H1 (cell line): ENCODE results near the gene DICER1. TPM values are rescaled to one million over a fixed set of nuclear protein-coding genes. Genes with fewer than 3 reads are reported as not detected.
A peak's percentile ranks its signal among the peaks of the same experiment; 100 is the strongest.

Source experiments
- CTCF ChIA-PET: fragments of 300-600 bp; sonication (Branson Sonifier 250); formaldehyde crosslinking; loops from one replicate; lab custom pipeline; 2021; ENCODE audit not compliant: partially characterized antibody; lab: Charles Lee
- POLR2A ChIA-PET: fragments of 300-600 bp; sonication (Branson Sonifier 250); formaldehyde crosslinking; loops from one replicate; lab custom pipeline; 2021; ENCODE audit warnings: inconsistent platforms; ENCODE audit not compliant: partially characterized antibody; lab: Charles Lee
- DNase-seq, 2 experiments: peaks; one replicate each; pipeline versions ENCODE4 v3.0.0 to v3.0.0-alpha.2; 2010 to 2022; ENCODE audit warnings: low spot score in 2 of 2, low read depth in 1 of 2, mixed read lengths in 1 of 2
- FAIRE-seq: peaks from 2 replicates; lab custom pipeline; 2011; peaks lifted over from hg19 to GRCh38; lab: Jason Lieb, UNC
- H2AFZ ChIP-seq: 2 replicates; pipeline ENCODE4 v1.8.1; 2012; ENCODE audit warnings: low read length, inconsistent platforms
- H2AK5ac ChIP-seq: 2 replicates; pipeline ENCODE4 v1.6.1; 2013; ENCODE audit warnings: low read depth, low read length
- H2BK120ac ChIP-seq: replicated peaks from 2 replicates; pipeline ENCODE3; 2013; ENCODE audit warnings: low read depth, low read length, inconsistent platforms
- H2BK12ac ChIP-seq: 2 replicates; pipeline ENCODE4 v1.6.1; 2013; ENCODE audit warnings: low read depth, low read length
- H2BK15ac ChIP-seq: 2 replicates; pipeline ENCODE4 v1.6.1; 2013; ENCODE audit warnings: low read length
- H2BK20ac ChIP-seq: 2 replicates; pipeline ENCODE4 v1.6.1; 2013; ENCODE audit warnings: low read length
- H2BK5ac ChIP-seq: 2 replicates; pipeline ENCODE4 v1.6.1; 2013; ENCODE audit warnings: low read depth, low read length
- H3K14ac ChIP-seq: 2 replicates; pipeline ENCODE4 v1.6.1; 2013; ENCODE audit warnings: inconsistent platforms; ENCODE audit not compliant: insufficient read length
- H3K18ac ChIP-seq: 2 replicates; pipeline ENCODE4 v1.6.1; 2013; ENCODE audit warnings: low read length; ENCODE audit errors: extremely low read depth
- H3K23ac ChIP-seq: 2 replicates; pipeline ENCODE4 v1.6.1; 2013; ENCODE audit warnings: inconsistent platforms; ENCODE audit not compliant: insufficient read length
- H3K23me2 ChIP-seq: 2 replicates; pipeline ENCODE4 v1.6.1; 2013; ENCODE audit warnings: low read depth, low read length
- H3K27ac ChIP-seq: 2 replicates; pipeline ENCODE4 v1.6.1; 2011; ENCODE audit warnings: low read depth, low read length, inconsistent platforms
- H3K27me3 ChIP-seq, 4 experiments: replicated peaks in 1 of 4; 1 replicate in 1 of 4; 2 replicates in 3 of 4; pipeline versions ENCODE4 v1.6.1 to v1.8.1; 2011 to 2013; ENCODE audit warnings: low read length in 3 of 4, mild to moderate bottlenecking in 3 of 4, inconsistent platforms in 2 of 4, mixed read lengths in 2 of 4, moderate library complexity in 1 of 4; ENCODE audit not compliant: control insufficient read depth in 3 of 4, insufficient read depth in 3 of 4; ENCODE audit errors: extremely low read depth in 1 of 4
- H3K36me3 ChIP-seq, 4 experiments: 2 replicates each; pipeline versions ENCODE4 v1.6.1 to v1.8.1; 2011 to 2013; ENCODE audit warnings: mild to moderate bottlenecking in 4 of 4, low read length in 3 of 4, moderate library complexity in 2 of 4, control low read depth in 1 of 4, inconsistent platforms in 1 of 4; ENCODE audit not compliant: insufficient read depth in 4 of 4, control insufficient read depth in 2 of 4
- H3K4ac ChIP-seq: replicated peaks from 2 replicates; pipeline ENCODE3; 2013; ENCODE audit warnings: low read length, low read depth, mixed read lengths, inconsistent platforms; ENCODE audit not compliant: insufficient read length
- H3K4me1 ChIP-seq, 4 experiments: replicated peaks in 1 of 4; 1 replicate in 1 of 4; 2 replicates in 3 of 4; pipeline versions ENCODE4 v1.6.1 to v1.8.1; 2011 to 2013; ENCODE audit warnings: low read length in 3 of 4, inconsistent platforms in 2 of 4, mixed read lengths in 1 of 4; ENCODE audit not compliant: insufficient read depth in 4 of 4, control insufficient read depth in 3 of 4
- H3K4me2 ChIP-seq, 2 experiments: 2 replicates each; pipeline versions ENCODE4 v1.6.1 to v1.8.1; 2011 to 2013; ENCODE audit warnings: low read depth in 2 of 2, low read length in 2 of 2, control low read depth in 1 of 2, inconsistent platforms in 1 of 2, mild to moderate bottlenecking in 1 of 2; ENCODE audit not compliant: insufficient read depth in 1 of 2
- H3K4me3 ChIP-seq, 4 experiments: fragments of 200-600, 300-600 bp in 1 of 4; sonication (generic), shearing (Covaris generic), sonication (Bioruptor Twin) in 1 of 4; 2 replicates each; pipeline versions ENCODE4 v1.5.1 to v1.8.1; 2011 to 2016; ENCODE audit warnings: low read length in 4 of 4, low read depth in 3 of 4, control low read depth in 2 of 4, inconsistent platforms in 2 of 4, mild to moderate bottlenecking in 2 of 4, mixed read lengths in 1 of 4, moderate library complexity in 1 of 4; ENCODE audit not compliant: insufficient read depth in 2 of 4; ENCODE audit errors: extremely low read depth in 1 of 4
- H3K56ac ChIP-seq: replicated peaks from 2 replicates; pipeline ENCODE3; 2013; ENCODE audit warnings: low read depth, mild to moderate bottlenecking, mixed read lengths, low read length, inconsistent platforms; ENCODE audit not compliant: insufficient read length
- H3K79me1 ChIP-seq: 2 replicates; pipeline ENCODE4 v1.6.1; 2013; ENCODE audit warnings: low read depth, low read length, control low read depth
- H3K79me2 ChIP-seq, 2 experiments: 2 replicates each; pipeline versions ENCODE4 v1.6.1 to v1.8.1; 2012 to 2013; ENCODE audit warnings: low read length in 2 of 2, mild to moderate bottlenecking in 2 of 2, inconsistent platforms in 1 of 2; ENCODE audit not compliant: insufficient read depth in 2 of 2, control insufficient read depth in 1 of 2
- H3K9ac ChIP-seq, 4 experiments: replicated peaks in 1 of 4; 1 replicate in 1 of 4; 2 replicates in 3 of 4; pipeline versions ENCODE4 v1.6.1 to v1.8.1; 2011 to 2013; ENCODE audit warnings: low read depth in 3 of 4, low read length in 3 of 4, control low read depth in 2 of 4, mild to moderate bottlenecking in 2 of 4, moderate library complexity in 2 of 4, inconsistent platforms in 1 of 4; ENCODE audit errors: extremely low read depth in 1 of 4
- H3K9me3 ChIP-seq, 2 experiments: 2 replicates each; pipeline versions ENCODE4 v1.6.1 to v1.8.1; 2012 to 2013; ENCODE audit warnings: mild to moderate bottlenecking in 2 of 2, moderate library complexity in 2 of 2, control low read depth in 1 of 2, inconsistent platforms in 1 of 2, low read depth in 1 of 2, low read length in 1 of 2, mixed read lengths in 1 of 2; ENCODE audit not compliant: insufficient read depth in 2 of 2
- H4K20me1 ChIP-seq, 2 experiments: replicated peaks in 1 of 2; 2 replicates each; pipeline versions ENCODE3 to v1.8.1; 2011 to 2013; ENCODE audit warnings: inconsistent platforms in 2 of 2, low read length in 2 of 2, mild to moderate bottlenecking in 1 of 2; ENCODE audit not compliant: insufficient read depth in 2 of 2, control insufficient read depth in 1 of 2
- H4K5ac ChIP-seq: 2 replicates; pipeline ENCODE4 v1.6.1; 2013; ENCODE audit warnings: low read length, low read depth, mixed read lengths, inconsistent platforms; ENCODE audit not compliant: insufficient read length
- H4K8ac ChIP-seq: 2 replicates; pipeline ENCODE4 v1.8.0; 2013; ENCODE audit warnings: mild to moderate bottlenecking, moderate library complexity, low read length, inconsistent platforms; ENCODE audit not compliant: insufficient read depth; ENCODE audit errors: extremely low read depth
- H4K91ac ChIP-seq: replicated peaks from 2 replicates; pipeline ENCODE3; 2013; ENCODE audit warnings: low read length, mixed read lengths, inconsistent platforms; ENCODE audit not compliant: insufficient read length
- CBX5 ChIP-seq: fragments of 300-800, 300-1000 bp; sonication (generic); IDR thresholded peaks from 2 replicates; pipeline ENCODE4 v1.7.1; 2016; ENCODE audit warnings: antibody characterized with exemption, low read length, low read depth
- CHD2 ChIP-seq: IDR thresholded peaks from 2 replicates; pipeline ENCODE4 v1.6.1; 2012; ENCODE audit warnings: low read length, improper control_type of control experiment
- CREB1 ChIP-seq: IDR thresholded peaks from 2 replicates; pipeline ENCODE4 v1.6.1; 2012; ENCODE audit warnings: inconsistent platforms
- HDAC2 ChIP-seq, 2 experiments: fragments of 300-600 bp in 1 of 2; sonication (generic) in 1 of 2; IDR thresholded peaks; 2 replicates each; pipeline ENCODE4 v1.6.1; 2011 to 2012; ENCODE audit warnings: low read depth in 2 of 2, low read length in 2 of 2, mild to moderate bottlenecking in 2 of 2, moderate library complexity in 2 of 2, borderline replicate concordance in 1 of 2, inconsistent platforms in 1 of 2
- JUND ChIP-seq: IDR thresholded peaks from 2 replicates; pipeline ENCODE4 v1.6.1; 2011; ENCODE audit warnings: mild to moderate bottlenecking, improper control_type of control experiment, low read length
- KDM5A ChIP-seq: fragments of 200-600 bp; IDR thresholded peaks from 2 replicates; pipeline ENCODE4 v1.7.1; 2012; ENCODE audit warnings: mild to moderate bottlenecking, low read length, inconsistent platforms, mixed read lengths
- POLR2AphosphoS5 ChIP-seq: IDR thresholded peaks from 2 replicates; pipeline ENCODE4 v1.6.1; 2011; ENCODE audit warnings: low read depth, low read length
- RAD21 ChIP-seq, 2 experiments: IDR thresholded peaks in 1 of 2; conservative IDR thresholded peaks in 1 of 2; 2 replicates each; pipeline ENCODE4 v1.6.1; 2011; ENCODE audit warnings: low read depth in 2 of 2, low read length in 2 of 2, improper control_type of control experiment in 1 of 2, inconsistent platforms in 1 of 2, mild to moderate bottlenecking in 1 of 2, moderate library complexity in 1 of 2
- RFX5 ChIP-seq: IDR thresholded peaks from 2 replicates; pipeline ENCODE4 v1.6.1; 2011; ENCODE audit warnings: low read depth, low read length, improper control_type of control experiment, borderline replicate concordance
- SP4 ChIP-seq: IDR thresholded peaks from 2 replicates; pipeline ENCODE4 v1.6.1; 2012; ENCODE audit warnings: low read length, inconsistent platforms
- TAF1 ChIP-seq: IDR thresholded peaks from 2 replicates; pipeline ENCODE4 v1.6.1; 2011; ENCODE audit warnings: mild to moderate bottlenecking, low read depth, low read length
- TCF12 ChIP-seq: IDR thresholded peaks from 2 replicates; pipeline ENCODE4 v1.6.1; 2011; ENCODE audit warnings: low read depth, mild to moderate bottlenecking, low read length
- USF2 ChIP-seq: IDR thresholded peaks from 2 replicates; pipeline ENCODE4 v1.6.1; 2011; ENCODE audit warnings: low read length, improper control_type of control experiment
- WGBS, 2 experiments: shearing (Covaris generic) in 1 of 2; methylation state at CpG; one replicate each; pipeline versions ENCODE4 v1.1.6 to v1.1.7; 2013 to 2015; ENCODE audit warnings: low lambda C conversion rate in 2 of 2, mixed read lengths in 2 of 2, inconsistent platforms in 1 of 2, low coverage in 1 of 2, missing lambda C conversion rate in 1 of 2; ENCODE audit not compliant: insufficient replicate concordance in 2 of 2, insufficient coverage in 1 of 2, insufficient read length in 1 of 2; ENCODE audit errors: extremely low coverage in 1 of 2, missing lambda C conversion rate in 1 of 2; 5-methylcytosine and 5-hydroxymethylcytosine counted together
- polyA plus RNA-seq, 7 experiments: library from polyadenylated mRNA; depleted of rRNA in 3 of 7; stranded (reverse) in 5 of 7; unstranded in 2 of 7; fragments of >200 nt in 5 of 7; fragments of 200-250 nt in 2 of 7; gene quantifications; 1 replicate in 5 of 7; 2 replicates in 1 of 7; 4 replicates in 1 of 7; pipeline versions ENCODE4 v1.2.1 to v1.2.3, GENCODE V29; 2011 to 2013; ENCODE audit warnings: missing spikeins in 2 of 7, mixed read lengths in 2 of 7
- total RNA-seq: library from RNA; stranded (reverse); fragmentation: NEBNext Ultra II Directional; extraction: Animal tissue kit (Norgen Biotek cat#: 25700); gene quantifications from 2 replicates; pipeline ENCODE4 v1.2.1, GENCODE V29; 2021

Gene DICER1
- total and polyA plus RNA-seq, 2 of the 8 experiments (the other 6 are each of a cell fraction or from before 2014, with no cell fraction given): 11.9 to 61.8 TPM

- Histone ChIP-seq H2BK5ac (no peak overlapping the region), H2BK120ac (no peak overlapping the region), H4K8ac (no peak overlapping the region), H3K4me3 (no peak overlapping the region), H3K79me2 (peaks cover 6 to 86% of the 10 kb centered on the region in 2 experiments; a peak in 3 of 4 replicates), H3K18ac (0 out of 2 replicates have a peak overlapping the region, but pooled peaks have one; percentile 19), H3K79me1 (0 out of 2 replicates have a peak, but pooled peaks cover 2% of the 10 kb centered on the region), H4K5ac (no peak overlapping the region), H3K36me3 (no peaks in the 10 kb centered on the region), H3K14ac (no peak overlapping the region), H2AFZ (no peak overlapping the region), H3K4me2 (no peak overlapping the region), H3K9ac (no peak overlapping the region), H3K23ac (no peak overlapping the region), H3K27me3 (no peaks in the 10 kb centered on the region), H3K4me1 (peaks cover 2 to 14% (median 7%) of the 10 kb centered on the region in 4 experiments; a peak in 5 of 7 replicates), H3K56ac (no peak overlapping the region), H3K27ac (no peak overlapping the region), H2BK20ac (no peak overlapping the region), H2AK5ac (no peak overlapping the region), H3K4ac (no peak overlapping the region), H2BK15ac (no peak overlapping the region), H2BK12ac (no peak overlapping the region), H3K9me3 (no peaks in the 10 kb centered on the region), H4K91ac (no peak overlapping the region), H3K23me2 (no peaks in the 10 kb centered on the region; the same call in 1 of the 2 replicates), H4K20me1 (peaks cover 2 to 4% of the 10 kb centered on the region in 2 experiments)
- FAIRE-seq: no peak
- ChIA-PET CTCF (interaction anchor here (0.9 kb wide), 1 partner anchor 19 kb away, joined by 4 read pairs; no protein-coding TSS in a partner anchor), POLR2A (interaction anchor here (1.0 to 1.5 kb wide), 4 partner anchors 19 to 368 kb away, joined by 3 to 5 read pairs (median 3); partner anchors contain the start of genes DICER1 and GSC)
- DNase-seq: no peak
- 79% methylated on average over 5 of the region's 5 CpGs; no CpG with 5 or more reads in 1 of the 2 experiments for WGBS, 2 experiments
- no peak for TF ChIP-seq HDAC2 (IDR thresholded peaks at IDR 0.05; ENCODE audit: borderline replicate concordance in 1 of 2, low read depth in 2 of 2, low read length in 2 of 2)
- TF ChIP-seq SP4: no peak
- no peak for TF ChIP-seq CBX5
- no peak for TF ChIP-seq TAF1
- TF ChIP-seq RFX5: no peak
- TF ChIP-seq CHD2: no peak
- TF ChIP-seq JUND: no peak
- TF ChIP-seq POLR2AphosphoS5: no peak
- TF ChIP-seq RAD21 (IDR thresholded peaks at IDR 0.05 in 1 of 2, conservative IDR thresholded peaks at IDR 0.05 in 1 of 2; ENCODE audit: low read depth in 2 of 2, low read length in 2 of 2): no peak
- TF ChIP-seq TCF12: no peak
- TF ChIP-seq KDM5A: no peak
- TF ChIP-seq CREB1: no peak
- TF ChIP-seq USF2: no peak
Observed at GRCh38 chr14:95137804-95138167, 19.5 kb downstream of the DICER1 start.
